ENCODE results near the gene CSTPP1. TPM values are rescaled to one million over a fixed set of nuclear protein-coding genes. Genes with fewer than 3 reads are reported as not detected.

Gene CSTPP1
- polyA plus RNA-seq, 1 donor from 2014 or later: 46.4 TPM

DNA sequence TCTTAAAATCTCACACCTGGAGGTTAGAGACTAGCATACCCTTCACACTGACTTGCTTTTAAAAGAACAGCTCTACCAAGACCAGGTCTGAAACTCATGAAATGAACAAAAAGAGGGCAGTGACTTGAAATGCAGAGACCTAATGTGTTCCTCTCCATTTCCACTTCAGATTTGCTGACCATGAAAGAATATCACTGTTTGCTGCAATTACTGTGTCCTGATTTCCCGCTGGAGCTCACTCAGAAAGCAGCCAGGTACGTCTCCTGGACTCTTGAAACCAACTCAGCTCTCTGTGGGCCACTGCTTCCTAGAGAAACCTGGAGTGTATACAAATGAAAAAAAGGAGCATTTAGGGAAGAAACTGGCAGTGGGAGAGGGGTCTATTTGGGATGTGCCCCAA, 200.9 kb downstream of the CSTPP1 start:
- Histone ChIP-seq H3K36me3 (ENCODE audit: insufficient read depth, low read length) (no peaks in the 10 kb centered on the region), H3K27me3 (ENCODE audit: insufficient read depth, low read depth, low read length) (no peaks in the 10 kb centered on the region), H3K27ac (ENCODE audit: low read length) (no peak overlapping the region), H3F3A (ENCODE audit: insufficient read depth, low read length, poor library complexity, severe bottlenecking) (no peaks in the 10 kb centered on the region), H3K4me3 (ENCODE audit: low read length) (no peak overlapping the region), H3K79me2 (replicated peaks; ENCODE audit: insufficient read depth, low read length) (no peaks in the 10 kb centered on the region), H3K9me3 (ENCODE audit: low read length) (no peaks in the 10 kb centered on the region), H4K20me1 (ENCODE audit: insufficient read depth) (no peaks in the 10 kb centered on the region), H3K4me2 (ENCODE audit: low read length) (no peak overlapping the region), H2AFZ (ENCODE audit: low read depth, low read length) (no peak overlapping the region), H3K9me2 (ENCODE audit: insufficient read depth, low read length) (no peaks in the 10 kb centered on the region), H3K9ac (ENCODE audit: low read length) (no peak overlapping the region)
- no peak for TF ChIP-seq POLR2AphosphoS5 (IDR thresholded peaks at IDR 0.05)
- TF ChIP-seq RAD21 (conservative IDR thresholded peaks at IDR 0.05): no peak
- TF ChIP-seq EZH2 (IDR thresholded peaks at IDR 0.05; ENCODE audit: borderline replicate concordance, insufficient read depth, low read length, poor library complexity, severe bottlenecking): no peak
- no peak for TF ChIP-seq SMC3 (conservative IDR thresholded peaks at IDR 0.05; ENCODE audit: poor library complexity)
- TF ChIP-seq TAF1 (IDR thresholded peaks at IDR 0.05; ENCODE audit: low read depth): no peak
- TF ChIP-seq, protein P1, sequence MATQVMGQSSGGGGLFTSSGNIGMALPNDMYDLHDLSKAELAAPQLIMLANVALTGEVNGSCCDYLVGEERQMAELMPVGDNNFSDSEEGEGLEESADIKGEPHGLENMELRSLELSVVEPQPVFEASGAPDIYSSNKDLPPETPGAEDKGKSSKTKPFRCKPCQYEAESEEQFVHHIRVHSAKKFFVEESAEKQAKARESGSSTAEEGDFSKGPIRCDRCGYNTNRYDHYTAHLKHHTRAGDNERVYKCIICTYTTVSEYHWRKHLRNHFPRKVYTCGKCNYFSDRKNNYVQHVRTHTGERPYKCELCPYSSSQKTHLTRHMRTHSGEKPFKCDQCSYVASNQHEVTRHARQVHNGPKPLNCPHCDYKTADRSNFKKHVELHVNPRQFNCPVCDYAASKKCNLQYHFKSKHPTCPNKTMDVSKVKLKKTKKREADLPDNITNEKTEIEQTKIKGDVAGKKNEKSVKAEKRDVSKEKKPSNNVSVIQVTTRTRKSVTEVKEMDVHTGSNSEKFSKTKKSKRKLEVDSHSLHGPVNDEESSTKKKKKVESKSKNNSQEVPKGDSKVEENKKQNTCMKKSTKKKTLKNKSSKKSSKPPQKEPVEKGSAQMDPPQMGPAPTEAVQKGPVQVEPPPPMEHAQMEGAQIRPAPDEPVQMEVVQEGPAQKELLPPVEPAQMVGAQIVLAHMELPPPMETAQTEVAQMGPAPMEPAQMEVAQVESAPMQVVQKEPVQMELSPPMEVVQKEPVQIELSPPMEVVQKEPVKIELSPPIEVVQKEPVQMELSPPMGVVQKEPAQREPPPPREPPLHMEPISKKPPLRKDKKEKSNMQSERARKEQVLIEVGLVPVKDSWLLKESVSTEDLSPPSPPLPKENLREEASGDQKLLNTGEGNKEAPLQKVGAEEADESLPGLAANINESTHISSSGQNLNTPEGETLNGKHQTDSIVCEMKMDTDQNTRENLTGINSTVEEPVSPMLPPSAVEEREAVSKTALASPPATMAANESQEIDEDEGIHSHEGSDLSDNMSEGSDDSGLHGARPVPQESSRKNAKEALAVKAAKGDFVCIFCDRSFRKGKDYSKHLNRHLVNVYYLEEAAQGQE (IDR thresholded peaks at IDR 0.05; ENCODE audit: borderline replicate concordance): no peak
- no peak for TF ChIP-seq MXI1 (conservative IDR thresholded peaks at IDR 0.05; ENCODE audit: poor library complexity, severe bottlenecking)
- no peak for TF ChIP-seq EP300 (conservative IDR thresholded peaks at IDR 0.05; ENCODE audit: poor library complexity, severe bottlenecking)
- TF ChIP-seq, protein P2, sequence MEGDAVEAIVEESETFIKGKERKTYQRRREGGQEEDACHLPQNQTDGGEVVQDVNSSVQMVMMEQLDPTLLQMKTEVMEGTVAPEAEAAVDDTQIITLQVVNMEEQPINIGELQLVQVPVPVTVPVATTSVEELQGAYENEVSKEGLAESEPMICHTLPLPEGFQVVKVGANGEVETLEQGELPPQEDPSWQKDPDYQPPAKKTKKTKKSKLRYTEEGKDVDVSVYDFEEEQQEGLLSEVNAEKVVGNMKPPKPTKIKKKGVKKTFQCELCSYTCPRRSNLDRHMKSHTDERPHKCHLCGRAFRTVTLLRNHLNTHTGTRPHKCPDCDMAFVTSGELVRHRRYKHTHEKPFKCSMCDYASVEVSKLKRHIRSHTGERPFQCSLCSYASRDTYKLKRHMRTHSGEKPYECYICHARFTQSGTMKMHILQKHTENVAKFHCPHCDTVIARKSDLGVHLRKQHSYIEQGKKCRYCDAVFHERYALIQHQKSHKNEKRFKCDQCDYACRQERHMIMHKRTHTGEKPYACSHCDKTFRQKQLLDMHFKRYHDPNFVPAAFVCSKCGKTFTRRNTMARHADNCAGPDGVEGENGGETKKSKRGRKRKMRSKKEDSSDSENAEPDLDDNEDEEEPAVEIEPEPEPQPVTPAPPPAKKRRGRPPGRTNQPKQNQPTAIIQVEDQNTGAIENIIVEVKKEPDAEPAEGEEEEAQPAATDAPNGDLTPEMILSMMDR (IDR thresholded peaks at IDR 0.05; ENCODE audit: poor library complexity, severe bottlenecking): no peak

DNA sequence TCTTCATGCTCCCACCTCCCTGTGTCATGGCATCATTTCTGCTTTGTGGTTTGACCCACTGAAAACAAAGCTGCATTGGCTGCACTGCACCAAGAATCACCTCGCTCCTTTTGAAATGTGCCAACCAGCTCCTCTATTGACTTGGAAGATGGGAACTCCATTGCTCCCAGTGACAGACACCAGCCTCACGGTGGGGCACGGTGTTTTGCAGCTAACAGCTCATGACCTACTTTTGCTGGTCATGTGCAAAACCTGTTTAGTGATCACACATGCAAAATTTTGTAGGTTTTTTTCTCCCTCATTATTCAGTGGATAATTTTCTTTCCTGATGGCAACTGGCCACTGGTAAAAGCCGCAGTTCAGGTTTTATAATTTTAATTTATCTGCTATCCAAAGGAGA, 203.3 kb downstream of the CSTPP1 start:
- H3K9me2 ChIP-seq (ENCODE audit: insufficient read depth, low read length): no peaks in the 10 kb centered on the region
- H3K4me3 ChIP-seq (ENCODE audit: low read length): no peak overlapping the region
- no peak overlapping the region for H3K9ac ChIP-seq (ENCODE audit: low read length)
- no peaks in the 10 kb centered on the region for H3K27me3 ChIP-seq (ENCODE audit: insufficient read depth, low read depth, low read length)
- TF ChIP-seq EP300 (conservative IDR thresholded peaks at IDR 0.05; ENCODE audit: poor library complexity, severe bottlenecking) (no peak), MXI1 (conservative IDR thresholded peaks at IDR 0.05; ENCODE audit: poor library complexity, severe bottlenecking) (no peak)
- TF ChIP-seq, protein P2 (IDR thresholded peaks at IDR 0.05; ENCODE audit: poor library complexity, severe bottlenecking): no peak
- no peaks in the 10 kb centered on the region for H3F3A ChIP-seq (ENCODE audit: insufficient read depth, low read length, poor library complexity, severe bottlenecking)
- H3K36me3 ChIP-seq (ENCODE audit: insufficient read depth, low read length): no peaks in the 10 kb centered on the region
- no peaks in the 10 kb centered on the region for H4K20me1 ChIP-seq (ENCODE audit: insufficient read depth)
- no peak overlapping the region for H3K27ac ChIP-seq (ENCODE audit: low read length)
- H3K9me3 ChIP-seq (ENCODE audit: low read length): no peaks in the 10 kb centered on the region
- H2AFZ ChIP-seq (ENCODE audit: low read depth, low read length): no peak overlapping the region
- no peaks in the 10 kb centered on the region for H3K79me2 ChIP-seq (replicated peaks; ENCODE audit: insufficient read depth, low read length)
- no peak overlapping the region for H3K4me2 ChIP-seq (ENCODE audit: low read length)
